ENCODE data around the gene GPR153. TPM values are rescaled to one million over a fixed set of nuclear protein-coding genes. Genes with fewer than 3 reads are reported as not detected.

GPR153 gene
- polyA plus RNA-seq, 3 donors = 0.04 to 0.69 TPM; not detected in 1

DNA sequence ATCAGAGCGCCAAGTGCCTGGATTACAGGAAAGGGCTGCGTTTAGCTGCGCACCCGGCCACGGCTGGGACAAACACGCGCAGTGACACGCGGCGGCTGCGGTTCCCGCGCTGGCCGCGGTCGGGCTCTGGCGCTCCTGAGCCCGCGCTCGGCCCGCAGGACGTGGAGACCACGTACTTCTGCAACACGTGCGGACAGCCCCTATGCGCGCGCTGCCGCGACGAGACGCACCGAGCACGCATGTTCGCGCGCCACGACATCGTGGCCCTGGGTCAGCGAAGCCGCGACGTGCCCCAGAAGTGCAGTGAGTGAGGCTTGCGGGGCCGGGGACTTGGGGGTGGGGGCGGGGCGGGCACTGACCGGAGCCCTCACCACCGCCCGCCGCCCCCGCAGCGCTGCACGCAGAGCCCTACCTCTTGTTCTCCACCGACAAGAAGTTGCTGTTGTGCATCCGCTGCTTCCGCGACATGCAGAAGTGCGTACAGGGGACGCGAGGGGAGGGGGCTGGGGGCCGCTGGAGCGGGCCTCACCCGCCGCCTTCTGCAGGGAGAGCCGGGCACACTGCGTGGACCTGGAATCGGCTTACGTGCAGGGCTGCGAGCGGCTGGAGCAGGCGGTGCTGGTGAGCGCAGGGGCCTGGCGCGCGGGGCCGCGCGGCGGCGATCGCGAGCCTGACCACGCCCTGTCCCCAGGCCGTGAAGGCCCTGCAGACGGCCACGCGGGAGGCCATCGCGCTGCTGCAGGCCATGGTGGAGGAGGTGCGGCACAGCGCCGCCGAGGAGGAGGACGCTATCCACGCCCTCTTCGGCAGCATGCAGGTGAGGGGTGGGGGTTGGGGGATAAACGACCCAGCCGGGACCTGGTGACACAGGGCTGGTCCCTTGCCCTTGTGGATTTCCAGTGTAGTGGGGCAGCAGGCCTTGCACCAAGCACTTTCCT is 51.9 kb downstream of the GPR153 start:
- peak; percentile 38 to 59 (median 40) for DNase-seq
- Histone ChIP-seq H3K27me3 (ENCODE audit: control insufficient read depth in 2 of 2, insufficient read depth in 2 of 2, low read length in 2 of 2) (peaks cover 31 to 53% of the 10 kb centered on the region in 2 donors), H3K4me3 (replicated peaks in 1 of 3; ENCODE audit: low read depth in 2 of 3, low read length in 3 of 3) (peak overlapping the region in 2 of 3 experiments; percentile 2 to 62), H4K20me1 (ENCODE audit: insufficient read depth, low read length) (no peaks in the 10 kb centered on the region), H3K27ac (ENCODE audit: low read depth in 1 of 2, low read length in 2 of 2) (no peak overlapping the region), H3K79me2 (ENCODE audit: insufficient read depth, low read length) (no peaks in the 10 kb centered on the region), H3K36me3 (replicated peaks in 1 of 2; ENCODE audit: control insufficient read depth in 1 of 2, insufficient read depth in 2 of 2, low read length in 2 of 2) (no peaks in the 10 kb centered on the region), H3K9ac (ENCODE audit: insufficient read depth, low read length, poor library complexity, severe bottlenecking) (no peak overlapping the region), H2AFZ (ENCODE audit: insufficient read depth, low read depth, low read length, poor library complexity, severe bottlenecking) (peak overlapping the region; percentile 67), H3K4me1 (ENCODE audit: control insufficient read depth in 1 of 2, insufficient read depth in 2 of 2, low read length in 2 of 2) (peaks cover 22 to 36% of the 10 kb centered on the region in 2 donors), H3K4me2 (replicated peaks; ENCODE audit: extremely low read depth, low read length, poor library complexity, severe bottlenecking) (peak overlapping the region; percentile 75), H3K9me3 (replicated peaks in 1 of 2; ENCODE audit: control insufficient read depth in 1 of 2, insufficient read depth in 1 of 2, low read length in 2 of 2) (peaks cover 0 to 13% of the 10 kb centered on the region in 2 donors)
- Mint-ChIP-seq H3K9me3 (peaks cover 0 to 20% (median 3%) of the 10 kb centered on the region in 7 donors), H3K27ac (no peak overlapping the region), H3K4me3 (peak overlapping the region; percentile 57 to 85), H3K4me1 (peaks cover 26% of the 10 kb centered on the region), H3K36me3 (peaks cover 0 to 3% of the 10 kb centered on the region in 2 donors), H3K27me3 (ENCODE audit: low read depth in 3 of 3) (peaks cover 50 to 80% (median 63%) of the 10 kb centered on the region in 3 donors)
- TF ChIP-seq, protein P1, sequence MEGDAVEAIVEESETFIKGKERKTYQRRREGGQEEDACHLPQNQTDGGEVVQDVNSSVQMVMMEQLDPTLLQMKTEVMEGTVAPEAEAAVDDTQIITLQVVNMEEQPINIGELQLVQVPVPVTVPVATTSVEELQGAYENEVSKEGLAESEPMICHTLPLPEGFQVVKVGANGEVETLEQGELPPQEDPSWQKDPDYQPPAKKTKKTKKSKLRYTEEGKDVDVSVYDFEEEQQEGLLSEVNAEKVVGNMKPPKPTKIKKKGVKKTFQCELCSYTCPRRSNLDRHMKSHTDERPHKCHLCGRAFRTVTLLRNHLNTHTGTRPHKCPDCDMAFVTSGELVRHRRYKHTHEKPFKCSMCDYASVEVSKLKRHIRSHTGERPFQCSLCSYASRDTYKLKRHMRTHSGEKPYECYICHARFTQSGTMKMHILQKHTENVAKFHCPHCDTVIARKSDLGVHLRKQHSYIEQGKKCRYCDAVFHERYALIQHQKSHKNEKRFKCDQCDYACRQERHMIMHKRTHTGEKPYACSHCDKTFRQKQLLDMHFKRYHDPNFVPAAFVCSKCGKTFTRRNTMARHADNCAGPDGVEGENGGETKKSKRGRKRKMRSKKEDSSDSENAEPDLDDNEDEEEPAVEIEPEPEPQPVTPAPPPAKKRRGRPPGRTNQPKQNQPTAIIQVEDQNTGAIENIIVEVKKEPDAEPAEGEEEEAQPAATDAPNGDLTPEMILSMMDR (IDR thresholded peaks at IDR 0.05) = peak; percentile 72
- WGBS (ENCODE audit: insufficient coverage) = under 1% methylated on average over 80 of the region's 99 CpGs
- intact Hi-C loops (cut with micrococcal nuclease) = loop anchor here in 1 of 2 donors (10.0 kb wide), 1 partner anchor 154 kb away; no protein-coding TSS in a partner anchor

- Histone ChIP-seq H3K9ac (ENCODE audit: insufficient read depth, low read length, poor library complexity, severe bottlenecking) (no peak overlapping the region), H2AFZ (ENCODE audit: insufficient read depth, low read depth, low read length, poor library complexity, severe bottlenecking) (no peak overlapping the region), H3K36me3 (replicated peaks in 1 of 2; ENCODE audit: control insufficient read depth in 1 of 2, insufficient read depth in 2 of 2, low read length in 2 of 2) (no peaks in the 10 kb centered on the region), H3K27me3 (ENCODE audit: control insufficient read depth in 2 of 2, insufficient read depth in 2 of 2, low read length in 2 of 2) (peaks cover 31 to 53% of the 10 kb centered on the region in 2 donors), H3K4me2 (replicated peaks; ENCODE audit: extremely low read depth, low read length, poor library complexity, severe bottlenecking) (no peak overlapping the region), H3K9me3 (replicated peaks in 1 of 2; ENCODE audit: control insufficient read depth in 1 of 2, insufficient read depth in 1 of 2, low read length in 2 of 2) (peaks cover 0 to 13% of the 10 kb centered on the region in 2 donors), H3K4me1 (ENCODE audit: control insufficient read depth in 1 of 2, insufficient read depth in 2 of 2, low read length in 2 of 2) (peaks cover 22 to 36% of the 10 kb centered on the region in 2 donors), H4K20me1 (ENCODE audit: insufficient read depth, low read length) (no peaks in the 10 kb centered on the region), H3K4me3 (replicated peaks in 1 of 3; ENCODE audit: low read depth in 2 of 3, low read length in 3 of 3) (no peak overlapping the region), H3K79me2 (ENCODE audit: insufficient read depth, low read length) (no peaks in the 10 kb centered on the region), H3K27ac (ENCODE audit: low read depth in 1 of 2, low read length in 2 of 2) (no peak overlapping the region)
- intact Hi-C loops (cut with micrococcal nuclease) = loop anchor here in 1 of 2 donors (10.0 kb wide), 1 partner anchor 153 kb away; no protein-coding TSS in a partner anchor
- Mint-ChIP-seq H3K27ac (no peak overlapping the region), H3K36me3 (peaks cover 0 to 3% of the 10 kb centered on the region in 2 donors), H3K27me3 (ENCODE audit: low read depth in 3 of 3) (peaks cover 48 to 79% (median 65%) of the 10 kb centered on the region in 3 donors), H3K4me1 (peaks cover 26% of the 10 kb centered on the region), H3K4me3 (peak overlapping the region in 1 of 2 donors; percentile 85), H3K9me3 (peaks cover 0 to 24% (median 3%) of the 10 kb centered on the region in 7 donors)
- WGBS (ENCODE audit: insufficient coverage) = 76% methylated on average over 7 of the region's 10 CpGs
- TF ChIP-seq, protein P1 (IDR thresholded peaks at IDR 0.05) = no peak
- DNase-seq = no peak
These were observed 53.0 kb downstream of the GPR153 start for GRCh38 chr1:6207921-6208320.

All from CD14-positive monocyte (primary cell).